SU-DHL-6 (cell line): ENCODE data around the gene SLC8A3.

Source experiments
- H2AFZ ChIP-seq: fragments of 200-600 bp; sonication (generic); 2 replicates; pipeline ENCODE4 v1.6.1; 2014; ENCODE audit warnings: low read depth, mild to moderate bottlenecking, moderate library complexity, mixed read lengths, antibody characterized with exemption, low read length; ENCODE audit not compliant: severe bottlenecking
- H3F3A ChIP-seq: fragments of 200-600 bp; shearing (Covaris generic); 2 replicates; pipeline ENCODE4 v1.6.0; 2016; ENCODE audit warnings: antibody characterized with exemption, mild to moderate bottlenecking; ENCODE audit not compliant: insufficient read depth
- H3K27ac ChIP-seq: fragments of 200-600 bp; sonication (generic); 2 replicates; pipeline ENCODE4 v1.5.1; 2016; ENCODE audit warnings: low read depth, mild to moderate bottlenecking, low read length, moderate library complexity, mixed read lengths
- H3K27me3 ChIP-seq: fragments of 200-600 bp; sonication (generic), shearing (Covaris generic); 2 replicates; pipeline ENCODE4 v1.6.0; 2014; ENCODE audit warnings: mild to moderate bottlenecking, low read length
- H3K36me3 ChIP-seq: fragments of 200-600 bp; sonication (generic); 2 replicates; pipeline ENCODE4 v1.6.1; 2014; ENCODE audit warnings: mild to moderate bottlenecking, low read length, mixed read lengths
- H3K4me2 ChIP-seq: fragments of 300-600, 200-600 bp; shearing (Covaris generic), sonication (generic); 2 replicates; pipeline ENCODE4 v1.6.0; 2014; ENCODE audit warnings: low read length, low read depth, mild to moderate bottlenecking; ENCODE audit not compliant: poor library complexity, severe bottlenecking
- H3K4me3 ChIP-seq: fragments of 200-600 bp; sonication (generic); 2 replicates; pipeline ENCODE4 v1.5.1; 2014; ENCODE audit warnings: antibody characterized with exemption, low read length, mild to moderate bottlenecking, mixed read lengths; ENCODE audit not compliant: insufficient read depth, poor library complexity, severe bottlenecking
- H3K79me2 ChIP-seq: fragments of 200-600 bp; sonication (generic); 2 replicates; pipeline ENCODE4 v1.6.1; 2014; ENCODE audit warnings: mild to moderate bottlenecking, low read length, moderate library complexity; ENCODE audit not compliant: insufficient read depth
- H3K9ac ChIP-seq: fragments of 200-600 bp; sonication (generic); 2 replicates; pipeline ENCODE4 v1.7.0; 2014; ENCODE audit warnings: mild to moderate bottlenecking, low read length
- H3K9me2 ChIP-seq: fragments of 200-600 bp; sonication (generic); replicated peaks from 2 replicates; pipeline ENCODE4 v1.6.1; 2014; ENCODE audit warnings: low read length; ENCODE audit not compliant: insufficient read depth
- H3K9me3 ChIP-seq: fragments of 200-600 bp; sonication (generic); 2 replicates; pipeline ENCODE4 v1.6.1; 2014; ENCODE audit warnings: low read length, mixed read lengths; ENCODE audit not compliant: insufficient read depth
- H4K20me1 ChIP-seq: fragments of 200-600 bp; sonication (generic); 2 replicates; pipeline ENCODE4 v1.6.1; 2014; ENCODE audit warnings: low read depth, mild to moderate bottlenecking, antibody characterized with exemption, low read length, moderate library complexity, mixed read lengths
- CTCF ChIP-seq: fragments of 200-600 bp; sonication (generic); IDR thresholded peaks from one replicate; pipeline ENCODE4 v1.5.1; 2017; ENCODE audit warnings: antibody characterized with exemption, mild to moderate bottlenecking, low read length, moderate library complexity; ENCODE audit not compliant: insufficient read depth, poor library complexity, severe bottlenecking
- EZH2phosphoT487 ChIP-seq: fragments of 200-600 bp; sonication (generic), shearing (Covaris generic); conservative IDR thresholded peaks from 2 replicates; pipeline ENCODE4 v1.6.1; 2018; ENCODE audit warnings: mild to moderate bottlenecking, antibody characterized with exemption, low read length, moderate library complexity, mixed read lengths

Gene SLC8A3

GRCh38 chr14:70100071-70100470, 88.7 kb downstream of the SLC8A3 start:
- no peaks in the 10 kb centered on the region for H3K9me3 ChIP-seq
- no peaks in the 10 kb centered on the region for H3K9me2 ChIP-seq
- no peak overlapping the region for H3K4me2 ChIP-seq
- no peak overlapping the region for H3K27ac ChIP-seq
- H4K20me1 ChIP-seq: no peaks in the 10 kb centered on the region; the same call in 1 of the 2 replicates
- H3K4me3 ChIP-seq: no peak overlapping the region
- no peak for TF ChIP-seq EZH2phosphoT487
- no peak for TF ChIP-seq CTCF
- H3K9ac ChIP-seq: no peak overlapping the region
- no peak overlapping the region for H2AFZ ChIP-seq
- no peaks in the 10 kb centered on the region for H3F3A ChIP-seq
- no peaks in the 10 kb centered on the region for H3K36me3 ChIP-seq
- no peaks in the 10 kb centered on the region for H3K27me3 ChIP-seq
- H3K79me2 ChIP-seq: no peaks in the 10 kb centered on the region

GRCh38 chr14:70098250-70098809, 90.4 kb downstream of the SLC8A3 start:
- Histone ChIP-seq H3K27ac (no peak overlapping the region), H3K79me2 (no peaks in the 10 kb centered on the region), H3K9ac (no peak overlapping the region), H3K27me3 (no peaks in the 10 kb centered on the region), H3K9me2 (no peaks in the 10 kb centered on the region), H4K20me1 (no peaks in the 10 kb centered on the region; the same call in 1 of the 2 replicates), H3K36me3 (no peaks in the 10 kb centered on the region), H2AFZ (no peak overlapping the region), H3F3A (no peaks in the 10 kb centered on the region), H3K4me2 (no peak overlapping the region), H3K9me3 (no peaks in the 10 kb centered on the region), H3K4me3 (no peak overlapping the region)
- no peak for TF ChIP-seq CTCF

- Histone ChIP-seq H3F3A (no peaks in the 10 kb centered on the region), H3K9ac (no peak overlapping the region), H2AFZ (no peak overlapping the region), H4K20me1 (no peaks in the 10 kb centered on the region), H3K9me3 (no peaks in the 10 kb centered on the region), H3K4me3 (no peak overlapping the region), H3K79me2 (no peaks in the 10 kb centered on the region), H3K4me2 (no peak overlapping the region), H3K9me2 (no peaks in the 10 kb centered on the region), H3K27ac (no peak overlapping the region), H3K36me3 (no peaks in the 10 kb centered on the region), H3K27me3 (no peaks in the 10 kb centered on the region)
- TF ChIP-seq CTCF: no peak
Measured at GRCh38 chr14:70097576-70098249, 91.0 kb downstream of the SLC8A3 start.
